CD14-positive monocyte (primary cell): ENCODE data around the gene RANBP17. TPM values are rescaled to one million over a fixed set of nuclear protein-coding genes. Genes with fewer than 3 reads are reported as not detected.

Experiments used
- DNase-seq, 3 donors: peaks; one replicate each; pipeline ENCODE4 v3.0.0-alpha.2; 2011 to 2022
- H2AFZ ChIP-seq: 2 replicates; pipeline ENCODE4 v1.6.0; 2012; ENCODE audit warnings: mild to moderate bottlenecking, low read depth, low read length, inconsistent platforms; ENCODE audit not compliant: insufficient read depth, poor library complexity, severe bottlenecking
- H3K27ac ChIP-seq, 2 donors: 1 replicate in 1 of 2; 2 replicates in 1 of 2; pipeline ENCODE4 v1.5.1; 2012 to 2013; ENCODE audit warnings: low read length in 2 of 2, control low read depth in 1 of 2, inconsistent platforms in 1 of 2, low read depth in 1 of 2, mild to moderate bottlenecking in 1 of 2
- H3K27me3 ChIP-seq, 2 donors: one replicate each; pipeline versions ENCODE4 v1.6.0 to v1.6.1; 2011 to 2013; ENCODE audit warnings: low read length in 2 of 2; ENCODE audit not compliant: control insufficient read depth in 2 of 2, insufficient read depth in 2 of 2
- H3K36me3 ChIP-seq, 2 donors: replicated peaks in 1 of 2; 1 replicate in 1 of 2; 2 replicates in 1 of 2; pipeline versions ENCODE4 v1.5.1 to v1.6.1; 2012 to 2013; ENCODE audit warnings: low read length in 2 of 2, control low read depth in 1 of 2, inconsistent platforms in 1 of 2, mild to moderate bottlenecking in 1 of 2; ENCODE audit not compliant: insufficient read depth in 2 of 2, control insufficient read depth in 1 of 2
- H3K4me1 ChIP-seq, 2 donors: 1 replicate in 1 of 2; 2 replicates in 1 of 2; pipeline versions ENCODE4 v1.5.1 to v1.6.1; 2012 to 2013; ENCODE audit warnings: low read length in 2 of 2, control low read depth in 1 of 2, inconsistent platforms in 1 of 2, mild to moderate bottlenecking in 1 of 2, moderate library complexity in 1 of 2; ENCODE audit not compliant: insufficient read depth in 2 of 2, control insufficient read depth in 1 of 2
- H3K4me2 ChIP-seq: replicated peaks from 2 replicates; pipeline ENCODE3; 2012; ENCODE audit warnings: low read length, moderate library complexity, mild to moderate bottlenecking; ENCODE audit not compliant: poor library complexity, severe bottlenecking; ENCODE audit errors: extremely low read depth
- H3K4me3 ChIP-seq, 3 experiments: fragments of 200-600 bp in 1 of 3; sonication (generic) in 1 of 3; replicated peaks in 1 of 3; 1 replicate in 2 of 3; 2 replicates in 1 of 3; pipeline ENCODE4 v1.5.1; 2011 to 2013; ENCODE audit warnings: low read length in 3 of 3, mild to moderate bottlenecking in 3 of 3, control low read depth in 2 of 3, low read depth in 2 of 3, inconsistent platforms in 1 of 3, moderate library complexity in 1 of 3
- H3K79me2 ChIP-seq: 2 replicates; pipeline ENCODE4 v1.6.0; 2012; ENCODE audit warnings: mild to moderate bottlenecking, control low read depth, inconsistent platforms, low read length, moderate library complexity; ENCODE audit not compliant: insufficient read depth
- H3K9ac ChIP-seq: 2 replicates; pipeline ENCODE4 v1.6.0; 2017; ENCODE audit warnings: low read length, mild to moderate bottlenecking; ENCODE audit not compliant: insufficient read depth, poor library complexity, severe bottlenecking
- H3K9me3 ChIP-seq, 2 donors: replicated peaks in 1 of 2; 1 replicate in 1 of 2; 2 replicates in 1 of 2; pipeline versions ENCODE4 v1.5.1 to v1.6.1; 2012 to 2013; ENCODE audit warnings: low read length in 2 of 2, control low read depth in 1 of 2; ENCODE audit not compliant: control insufficient read depth in 1 of 2, insufficient read depth in 1 of 2
- H4K20me1 ChIP-seq: 2 replicates; pipeline ENCODE4 v1.6.0; 2012; ENCODE audit warnings: mild to moderate bottlenecking, low read length, control low read depth, moderate library complexity; ENCODE audit not compliant: insufficient read depth
- H3K27ac Mint-ChIP-seq, 7 donors: one replicate each; pipeline ENCODE4 v1.8.0; 2020; ENCODE audit warnings: mild to moderate bottlenecking in 7 of 7, mixed read lengths in 7 of 7, moderate library complexity in 6 of 7, inconsistent platforms in 2 of 7
- H3K27me3 Mint-ChIP-seq, 3 donors: one replicate each; pipeline ENCODE4 v1.8.0; 2021 to 2022; ENCODE audit warnings: low read depth in 3 of 3, mild to moderate bottlenecking in 3 of 3, mixed read lengths in 3 of 3, moderate library complexity in 3 of 3, inconsistent platforms in 1 of 3
- H3K36me3 Mint-ChIP-seq, 2 donors: one replicate each; pipeline ENCODE4 v1.8.0; 2020; ENCODE audit warnings: mixed read lengths in 2 of 2, inconsistent platforms in 1 of 2, mild to moderate bottlenecking in 1 of 2
- H3K4me1 Mint-ChIP-seq: one replicate; pipeline ENCODE4 v1.8.0; 2020; ENCODE audit warnings: mild to moderate bottlenecking, mixed read lengths
- H3K4me3 Mint-ChIP-seq, 2 donors: one replicate each; pipeline ENCODE4 v1.8.0; 2020; ENCODE audit warnings: mild to moderate bottlenecking in 2 of 2, mixed read lengths in 2 of 2, moderate library complexity in 1 of 2
- H3K9me3 Mint-ChIP-seq, 7 donors: one replicate each; pipeline ENCODE4 v1.8.0; 2020 to 2022; ENCODE audit warnings: mixed read lengths in 7 of 7, mild to moderate bottlenecking in 6 of 7, moderate library complexity in 6 of 7, inconsistent platforms in 2 of 7
- CTCF ChIP-seq: fragments of 200-600 bp; IDR thresholded peaks from one replicate; pipeline ENCODE4 v1.8.0; 2022; ENCODE audit warnings: antibody characterized with exemption, mild to moderate bottlenecking
- whole genome bisulfite sequencing: methylation state at CpG from one replicate; pipeline ENCODE4 v1.1.5; 2013; ENCODE audit warnings: missing lambda C conversion rate; ENCODE audit not compliant: insufficient coverage; 5-methylcytosine and 5-hydroxymethylcytosine counted together
- intact Hi-C, 2 donors: fragments of 100-400 bp; cut with micrococcal nuclease; formaldehyde crosslinking; loops; one replicate each; pipeline versions ENCODE4 v1.15.0 to v1.15.1; 2023
- polyA plus RNA-seq, 3 donors: library from polyadenylated mRNA; depleted of rRNA in 1 of 3; unstranded in 2 of 3; stranded (reverse) in 1 of 3; fragments of 300-500 nt in 2 of 3; fragments of >200 nt in 1 of 3; fragmentation: Illumina TruSeq in 2 of 3; gene quantifications; 1 replicate in 2 of 3; 2 replicates in 1 of 3; pipeline ENCODE4 v1.2.3, GENCODE V29; 2012 to 2021

RANBP17 gene
- polyA plus RNA-seq, 3 donors: 0.07 to 0.13 TPM; not detected in 1

- no peaks in the 10 kb centered on the region for H3K79me2 ChIP-seq
Measured at GRCh38 chr5:170885256-170885655, 23.4 kb downstream of the RANBP17 start.

DNA sequence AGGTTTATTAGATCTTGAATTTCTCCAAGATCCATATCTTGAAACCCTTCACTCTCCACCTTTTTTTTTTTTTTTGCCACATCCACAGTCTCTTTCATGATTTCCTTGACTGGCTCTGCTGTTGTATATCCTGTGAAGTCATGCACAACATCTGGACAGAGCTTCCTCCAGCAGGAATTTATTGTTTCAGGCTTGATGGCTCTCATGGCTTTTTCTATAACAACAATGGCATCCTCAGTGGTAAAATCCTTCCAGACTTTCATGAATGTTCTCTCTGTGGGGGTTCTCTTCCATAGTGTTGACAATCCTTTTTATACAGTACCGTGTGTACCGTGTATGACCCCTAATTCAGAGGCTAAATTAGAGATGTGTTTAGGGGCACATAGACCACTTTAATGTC, 24.0 kb downstream of the RANBP17 start:
- H3K27ac Mint-ChIP-seq: no peak overlapping the region
- Histone ChIP-seq H3K27ac (no peak overlapping the region), H3K9ac (no peak overlapping the region), H3K4me2 (no peak overlapping the region), H4K20me1 (no peaks in the 10 kb centered on the region), H3K79me2 (no peaks in the 10 kb centered on the region), H3K9me3 (no peaks in the 10 kb centered on the region), H3K4me3 (no peak overlapping the region), H2AFZ (no peak overlapping the region), H3K36me3 (no peaks in the 10 kb centered on the region), H3K4me1 (no peaks in the 10 kb centered on the region), H3K27me3 (no peaks in the 10 kb centered on the region)
- H3K4me1 Mint-ChIP-seq: no peaks in the 10 kb centered on the region
- no peaks in the 10 kb centered on the region for H3K36me3 Mint-ChIP-seq
- no peak for TF ChIP-seq CTCF
- no peaks in the 10 kb centered on the region for H3K27me3 Mint-ChIP-seq
- intact Hi-C loops: no loop called here
- H3K9me3 Mint-ChIP-seq: peaks cover 0 to 2% (median 0%) of the 10 kb centered on the region in 7 donors
- H3K4me3 Mint-ChIP-seq: no peak overlapping the region
- no peak for DNase-seq
- WGBS: no CpG with 5 or more reads among the region's 2 CpGs

More at GRCh38 chr5:170885256-170885655, 23.4 kb downstream of the RANBP17 start:
- no peak for TF ChIP-seq CTCF
- peaks cover 0 to 2% (median 0%) of the 10 kb centered on the region in 7 donors for H3K9me3 Mint-ChIP-seq
- DNase-seq: no peak
- H3K4me3 Mint-ChIP-seq: no peak overlapping the region
- H3K36me3 Mint-ChIP-seq: no peaks in the 10 kb centered on the region
- Histone ChIP-seq H3K36me3 (no peaks in the 10 kb centered on the region), H3K9me3 (no peaks in the 10 kb centered on the region), H3K4me3 (no peak overlapping the region), H2AFZ (no peak overlapping the region), H3K4me1 (no peaks in the 10 kb centered on the region), H3K4me2 (no peak overlapping the region), H3K9ac (no peak overlapping the region), H4K20me1 (no peaks in the 10 kb centered on the region), H3K27ac (no peak overlapping the region), H3K27me3 (no peaks in the 10 kb centered on the region)
- intact Hi-C loops: no loop called here
- H3K27me3 Mint-ChIP-seq: no peaks in the 10 kb centered on the region
- no peaks in the 10 kb centered on the region for H3K4me1 Mint-ChIP-seq
- no peak overlapping the region for H3K27ac Mint-ChIP-seq
